Skin of body (tissue), 3 donors: ENCODE measurements around the gene PARK7. TPM values are rescaled to one million over a fixed set of nuclear protein-coding genes. Genes with fewer than 3 reads are reported as not detected.

Experiments used
- DNase-seq: peaks from one replicate; lab custom pipeline; 2025; lab: John Stamatoyannopoulos, UW
- small RNA-seq: library from RNA; depleted of rRNA; stranded (forward); fragments of <200 nt; gene quantifications from one replicate; pipeline ENCODE3, GENCODE V24; 2014; ENCODE audit warnings: low replicate concordance
- total RNA-seq: library from RNA; depleted of rRNA; stranded (reverse); fragments of >200 nt; gene quantifications from one replicate; pipeline ENCODE4 v1.2.3, GENCODE V29; 2014

Gene PARK7
- total RNA-seq, 1 donor from 2014 or later, result 146 TPM

DNA sequence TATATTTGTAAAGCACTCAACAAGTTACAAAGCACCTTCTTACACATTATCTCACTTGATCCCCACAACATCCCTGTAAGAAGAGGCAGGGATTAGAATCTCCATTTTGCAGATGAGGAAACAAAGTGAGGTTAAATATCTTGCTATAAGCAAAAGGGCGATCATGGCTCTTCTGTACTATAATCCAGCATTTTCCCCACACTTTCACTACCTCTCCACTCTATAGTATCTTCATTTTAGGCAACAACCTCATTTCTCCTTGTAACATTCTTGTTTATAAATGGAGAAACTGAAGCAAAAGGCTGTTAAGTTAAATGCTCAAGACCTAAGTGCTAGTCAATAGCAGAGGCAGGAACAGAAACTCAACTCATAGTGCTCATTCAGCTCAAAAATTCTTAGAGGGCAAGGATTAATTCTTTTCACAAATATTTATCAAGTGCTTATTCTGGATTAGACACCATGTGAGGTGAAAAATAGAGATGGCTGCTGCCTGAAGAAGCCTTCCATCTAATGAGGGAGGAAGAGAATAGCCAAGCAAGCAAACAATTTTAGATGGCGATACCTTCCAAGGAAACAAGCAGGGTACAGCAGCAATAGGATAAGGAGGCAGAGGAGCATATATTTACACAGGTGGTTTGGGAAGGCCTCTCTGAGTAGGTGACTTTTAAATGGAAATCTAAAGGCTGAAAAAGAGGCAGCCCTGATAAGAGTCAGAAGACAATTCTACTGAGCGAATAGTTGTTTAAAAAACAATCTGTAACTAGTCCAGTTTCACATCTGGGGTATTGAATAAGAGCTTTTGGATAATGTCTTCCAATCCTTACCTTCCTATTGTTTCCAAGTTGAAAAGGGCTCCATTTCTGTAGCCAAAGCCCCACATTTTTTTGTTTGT is 61.1 kb downstream of the PARK7 start:
- DNase-seq, result no peak

DNA sequence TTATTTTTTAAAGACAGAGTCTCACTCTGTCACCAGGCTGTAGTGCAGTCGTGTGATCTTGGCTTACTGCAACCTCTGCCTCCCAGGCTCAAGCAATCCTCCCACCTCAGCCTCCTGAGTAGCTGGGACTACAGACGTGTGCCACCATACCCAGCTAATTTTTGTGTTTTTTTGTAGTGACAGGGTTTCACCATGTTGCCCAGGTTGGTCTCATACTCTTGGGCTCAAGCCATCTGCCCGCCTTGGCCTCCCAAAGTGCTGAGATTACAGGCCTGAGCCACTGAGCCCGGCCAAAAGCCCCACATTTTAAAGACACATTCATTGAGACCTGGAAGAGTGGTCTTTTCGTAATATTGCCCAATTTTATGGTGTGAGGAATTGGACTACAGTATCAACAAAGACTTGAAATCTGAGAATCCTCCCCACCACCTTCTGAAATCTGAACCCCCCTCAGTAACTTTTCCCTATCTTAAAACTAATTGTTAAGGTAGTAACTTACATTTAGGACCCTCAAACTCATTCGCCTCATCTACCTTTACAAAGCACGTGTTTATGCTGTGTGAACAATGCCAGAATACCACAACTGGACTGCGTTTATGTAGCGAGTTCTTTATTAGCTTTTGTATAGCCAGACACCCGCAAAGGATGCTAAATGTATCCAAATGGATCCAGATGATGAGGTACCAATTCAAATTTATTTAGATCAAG is 61.9 kb downstream of the PARK7 start:
- DNase-seq, result no peak

DNA sequence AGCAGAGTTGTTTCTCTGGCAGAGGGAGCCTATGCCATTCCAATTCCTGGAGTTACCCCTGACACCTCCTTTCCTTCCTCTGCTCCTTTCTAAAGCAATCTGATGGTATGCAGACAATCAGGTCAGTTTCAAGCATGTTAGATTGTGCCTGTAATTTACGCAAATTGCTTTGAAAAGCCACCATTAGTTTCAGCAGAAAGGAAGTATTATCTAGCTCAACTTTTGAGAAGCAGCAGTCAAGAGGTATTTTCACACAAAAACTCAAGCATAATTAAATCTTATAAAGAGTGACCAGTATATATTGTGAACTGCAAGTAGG is 62.4 kb downstream of the PARK7 start:
- no peak for DNase-seq

DNA sequence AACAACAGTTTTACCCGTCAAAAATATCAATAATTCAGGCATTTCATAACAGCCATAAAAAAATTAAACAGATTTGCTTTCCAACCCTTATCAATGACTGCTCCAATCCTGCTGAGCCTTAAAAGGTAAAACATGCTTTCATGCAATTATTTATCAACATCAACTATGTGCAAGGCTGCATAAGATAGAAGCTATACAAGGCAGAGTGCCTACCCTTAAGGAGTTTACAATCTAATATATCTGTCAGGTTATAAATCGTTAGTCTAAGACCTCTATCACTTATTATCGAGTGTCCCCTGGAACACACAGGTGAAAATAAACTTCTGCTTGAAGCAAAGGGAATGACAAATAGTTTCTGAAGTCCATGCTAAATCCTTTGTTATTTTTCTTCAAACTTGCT is 62.8 kb downstream of the PARK7 start:
- no peak for DNase-seq

DNA sequence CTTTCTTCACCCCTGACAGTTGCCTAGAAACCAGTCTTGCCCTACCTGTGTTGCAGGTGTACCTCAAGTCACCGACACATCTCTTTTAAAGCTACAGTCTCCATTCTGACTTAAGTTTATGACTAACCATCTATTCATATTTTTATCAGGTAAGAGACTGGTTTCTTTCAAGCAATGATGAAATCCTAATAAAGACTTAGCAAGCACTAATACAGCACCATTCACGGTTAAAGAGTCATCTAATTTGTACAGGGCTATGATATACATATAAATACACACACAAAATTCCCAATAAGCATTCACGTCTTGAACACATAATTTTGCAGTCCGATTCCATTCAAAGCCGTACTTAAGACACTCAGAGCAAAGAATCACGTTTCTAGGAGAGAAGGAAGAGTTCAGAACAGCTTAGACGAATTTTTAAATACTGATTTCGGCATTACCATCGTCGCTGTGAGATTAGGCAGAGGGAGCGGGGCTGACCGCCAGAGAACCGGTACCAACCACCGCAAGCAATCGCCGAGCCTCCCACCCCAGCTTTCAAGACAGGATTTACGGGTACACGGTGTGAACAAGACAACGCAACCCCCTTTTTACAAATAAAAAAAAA is 63.7 kb downstream of the PARK7 start:
- peak; percentile 3 for DNase-seq

DNA sequence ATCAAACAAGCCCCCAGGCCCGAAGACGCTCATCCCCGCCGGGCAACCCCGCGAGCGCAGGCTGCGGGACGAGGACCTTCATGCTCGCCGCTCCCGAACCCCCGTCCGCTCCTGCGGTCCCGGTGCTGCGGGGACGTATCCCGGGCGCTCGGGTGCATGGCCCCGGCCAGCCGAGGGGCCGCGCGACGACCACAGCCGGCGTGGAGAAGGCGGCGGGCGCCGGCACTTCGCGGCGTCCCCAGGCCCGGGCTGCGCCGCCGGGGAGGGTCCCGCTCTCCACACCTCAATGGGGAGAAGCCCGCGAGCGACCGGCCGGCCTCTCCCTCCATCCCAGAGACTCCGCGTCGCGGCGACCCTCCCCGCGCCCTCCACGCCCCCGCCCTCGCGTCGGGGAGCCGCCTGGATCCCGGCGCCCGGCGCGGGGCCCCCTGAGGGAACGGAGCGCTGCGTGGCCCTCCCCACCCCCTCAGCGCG is 64.2 kb downstream of the PARK7 start:
- no peak for DNase-seq

GRCh38 chr1:8026153-8026975 is 64.9 kb downstream of the PARK7 start, which contains the start of gene ERRFI1:
Gene ERRFI1 (minus strand): TSS chr1:8026309. CDS start chr1:8015619, 10,690 bp downstream.
- peak; percentile 83 for DNase-seq

DNA sequence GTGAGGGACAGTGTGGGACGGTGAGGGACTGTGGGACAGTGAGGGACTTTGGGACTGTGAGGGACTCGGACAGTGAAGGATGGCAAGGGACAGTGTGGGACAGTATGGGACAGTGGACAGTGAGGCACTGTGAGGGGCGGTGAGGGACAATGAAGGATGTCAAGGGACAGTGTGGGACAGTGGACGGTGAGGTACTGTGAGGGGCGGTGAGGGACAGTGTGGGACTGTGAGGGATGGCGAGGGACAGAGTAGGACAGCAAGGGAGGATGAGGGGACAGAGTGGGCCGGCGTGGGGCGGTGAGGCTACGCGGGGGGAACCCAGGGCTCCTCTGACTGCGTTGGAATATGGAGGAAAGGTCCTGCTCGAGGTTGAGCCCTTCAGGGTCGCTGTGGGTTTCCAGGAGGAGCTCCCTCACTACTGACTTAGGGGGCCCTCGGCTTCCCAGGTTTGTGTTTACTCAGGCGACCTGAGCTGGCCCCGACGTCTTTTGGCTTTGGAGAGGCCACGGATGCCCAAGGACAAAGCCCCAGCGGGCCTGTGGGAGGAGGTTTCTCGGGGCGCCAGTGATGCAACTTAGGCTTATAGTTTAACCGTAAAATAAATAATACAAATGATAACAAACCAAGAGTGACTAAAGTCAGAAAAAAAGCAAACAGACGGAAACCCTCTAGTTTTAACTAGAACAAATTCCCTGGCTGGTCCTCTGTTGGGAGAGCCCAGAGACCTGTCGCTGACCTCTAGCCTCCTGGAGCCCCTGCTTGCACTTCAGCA is 65.7 kb downstream of the PARK7 start:
- DNase-seq, result no peak

GRCh38 chr1:8027748-8028570 is 66.4 kb downstream of the PARK7 start:
- peak; percentile 6 for DNase-seq

- DNase-seq, result no peak
Measured at GRCh38 chr1:8028571-8028910, 67.0 kb downstream of the PARK7 start.

GRCh38 chr1:8031176-8031785 is 69.8 kb downstream of the PARK7 start:
- no peak for DNase-seq

DNA sequence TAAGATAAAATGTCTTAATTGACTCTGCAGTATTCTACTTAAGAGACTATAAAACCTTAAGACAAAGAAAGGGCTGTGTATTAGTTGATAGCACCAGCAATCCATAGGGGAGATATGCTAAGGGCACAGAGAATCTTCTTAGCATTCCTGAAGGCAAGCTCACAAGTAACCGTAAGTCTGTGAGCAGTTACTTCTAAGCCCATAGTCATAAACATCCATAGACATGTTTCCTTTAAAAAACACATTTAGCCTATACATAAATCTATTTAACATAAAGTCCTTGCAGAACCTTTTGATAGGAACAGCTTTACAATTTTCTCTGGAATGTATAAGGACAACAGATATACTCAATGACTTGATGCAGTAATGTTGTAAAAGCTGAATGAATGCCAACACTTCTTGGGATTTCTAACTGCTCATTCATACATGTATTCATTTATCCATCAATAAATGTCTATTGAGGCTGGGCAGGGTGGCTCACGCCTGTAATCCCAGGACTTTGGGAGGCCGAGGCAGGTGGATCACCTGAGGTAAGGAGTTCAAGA is 70.9 kb downstream of the PARK7 start:
- DNase-seq, result no peak

GRCh38 chr1:8033322-8033721 is 71.8 kb downstream of the PARK7 start:
- no peak for DNase-seq

Small RNA genes lying within 50 kb of the gene (small RNA-seq; reads per million reads assigned to genes)
- gene RF00019, result not detected

Other genes with a start within 250 kb of the PARK7 start
- gene VAMP3, start 190.4 kb upstream of the PARK7 start, total RNA-seq, result 62.6 TPM
- 9.8 TPM for gene PER3, start 177.4 kb upstream of the PARK7 start, total RNA-seq
- gene UTS2, start 108.6 kb upstream of the PARK7 start, total RNA-seq, result 0.30 TPM
- gene TNFRSF9, start 20.9 kb upstream of the PARK7 start, total RNA-seq, result 0.20 TPM
- gene ERRFI1, start 64.6 kb downstream of the PARK7 start, total RNA-seq, result 59.0 TPM